ENCODE measurements around the gene ITPA. TPM values are rescaled to one million over a fixed set of nuclear protein-coding genes. Genes with fewer than 3 reads are reported as not detected.
A peak's percentile ranks its signal among the peaks of the same experiment; 100 is the strongest.
"Not testable (repeated sequence)": the region's sequence is repeated elsewhere in the genome, so short reads cannot be mapped to it uniquely, and the experiment has no call there.

The ITPA gene
- polyA plus RNA-seq, 1 experiment = 35.0 TPM

GRCh38 chr20:3208786-3209256, 477 bp upstream of the ITPA start:
- no peak for DNase-seq (ENCODE audit: low read depth)
- no peaks in the 10 kb centered on the region for H3K27me3 ChIP-seq (ENCODE audit: control insufficient read depth, insufficient read depth, low read length)
- ChIA-PET POLR2A (no interaction called here), CTCF (interaction anchor here (2.1 to 2.6 kb wide), 2 partner anchors 9 to 10 kb away, joined by 6 to 11 read pairs; no protein-coding TSS in a partner anchor)
- peak overlapping the region; percentile 71 for H3K4me3 ChIP-seq (ENCODE audit: low read depth, low read length)
- no peak for TF ChIP-seq CTCF (IDR thresholded peaks at IDR 0.05; ENCODE audit: insufficient read depth, low read depth, low read length)
- peaks cover 4% of the 10 kb centered on the region for H3K36me3 ChIP-seq (ENCODE audit: control insufficient read depth, insufficient read depth, low read length)

GRCh38 chr20:3209946-3210317, 634 bp downstream of the ITPA start:
- CTCF ChIA-PET = interaction anchor here (1.2 to 2.6 kb wide), 4 partner anchors 8 to 26 kb away, joined by 3 to 11 read pairs (median 6); no protein-coding TSS in a partner anchor
- Histone ChIP-seq H3K27me3 (ENCODE audit: control insufficient read depth, insufficient read depth, low read length) (no peaks in the 10 kb centered on the region), H3K36me3 (ENCODE audit: control insufficient read depth, insufficient read depth, low read length) (peaks cover 7% of the 10 kb centered on the region), H3K4me3 (ENCODE audit: low read depth, low read length) (peak overlapping the region; percentile 71)
- no peak for TF ChIP-seq CTCF (IDR thresholded peaks at IDR 0.05; ENCODE audit: insufficient read depth, low read depth, low read length)
- POLR2A ChIA-PET = interaction anchor here (0.6 kb wide), 1 partner anchor 22 kb away, joined by 4 read pairs; no protein-coding TSS in a partner anchor
- no peak for DNase-seq (ENCODE audit: low read depth)

GRCh38 chr20:3210346-3210745, 1.0 kb downstream of the ITPA start:
- Histone ChIP-seq H3K4me3 (ENCODE audit: low read depth, low read length) (peak overlapping the region; percentile 71), H3K27me3 (ENCODE audit: control insufficient read depth, insufficient read depth, low read length) (no peaks in the 10 kb centered on the region), H3K36me3 (ENCODE audit: control insufficient read depth, insufficient read depth, low read length) (peaks cover 10% of the 10 kb centered on the region)
- CTCF ChIA-PET = interaction anchor here (1.2 to 2.6 kb wide), 4 partner anchors 7 to 27 kb away, joined by 3 to 11 read pairs (median 6); no protein-coding TSS in a partner anchor
- no peak for DNase-seq (ENCODE audit: low read depth)
- TF ChIP-seq CTCF (IDR thresholded peaks at IDR 0.05; ENCODE audit: insufficient read depth, low read depth, low read length) = no peak
- POLR2A ChIA-PET = no interaction called here

- ChIA-PET POLR2A (no interaction called here), CTCF (no interaction called here)
- DNase-seq (ENCODE audit: low read depth) = no peak
- Histone ChIP-seq H3K36me3 (ENCODE audit: control insufficient read depth, insufficient read depth, low read length) (peaks cover 13% of the 10 kb centered on the region), H3K27me3 (ENCODE audit: control insufficient read depth, insufficient read depth, low read length) (no peaks in the 10 kb centered on the region), H3K4me3 (ENCODE audit: low read depth, low read length) (no peak overlapping the region)
- TF ChIP-seq CTCF (IDR thresholded peaks at IDR 0.05; ENCODE audit: insufficient read depth, low read depth, low read length) = no peak
These were observed 3.9 kb downstream of the ITPA start for GRCh38 chr20:3213226-3213625.

GRCh38 chr20:3215359-3215917, 6.1 kb downstream of the ITPA start:
- CTCF ChIA-PET = interaction anchor here (1.2 kb wide), 1 partner anchor 115 kb away, joined by 4 read pairs; no protein-coding TSS in a partner anchor
- H3K36me3 ChIP-seq (ENCODE audit: control insufficient read depth, insufficient read depth, low read length) = peaks cover 15% of the 10 kb centered on the region
- POLR2A ChIA-PET; DNase-seq (ENCODE audit: low read depth); H3K4me3 ChIP-seq (ENCODE audit: low read depth, low read length); H3K27me3 ChIP-seq (ENCODE audit: control insufficient read depth, insufficient read depth, low read length): not testable (repeated sequence)

All from BJ (cell line).